Caco-2 (cell line): Measurements from ENCODE around the gene B3GNT5. TPM values are rescaled to one million over a fixed set of nuclear protein-coding genes. Genes with fewer than 3 reads are reported as not detected.

Experiments
- BruUV-seq: library from RNA; stranded (reverse); fragments of 400-500 nt; replicated peaks from 2 replicates; lab custom pipeline; 2021; lab: Mats Ljungman, UMichigan
- CTCF ChIA-PET: fragments of 300-600 bp; sonication (Branson Sonifier 250); formaldehyde crosslinking; loops from one replicate; lab custom pipeline; 2022; ENCODE audit warnings: antibody characterized with exemption; lab: Charles Lee
- POLR2A ChIA-PET: fragments of 300-600 bp; sonication (Branson Sonifier 250); formaldehyde crosslinking; loops from one replicate; lab custom pipeline; 2022; ENCODE audit warnings: antibody characterized with exemption; lab: Charles Lee
- DNase-seq, 2 experiments: peaks; one replicate each; pipeline versions ENCODE4 v3.0.0 to v3.0.0-alpha.2; 2020 to 2022
- H3K27me3 ChIP-seq: replicated peaks from 2 replicates; pipeline ENCODE4 v1.6.0; 2011; ENCODE audit warnings: low read length; ENCODE audit not compliant: control insufficient read depth, insufficient read depth
- H3K36me3 ChIP-seq: 2 replicates; pipeline ENCODE4 v1.5.1; 2011; ENCODE audit warnings: low read length; ENCODE audit not compliant: control insufficient read depth, insufficient read depth
- H3K4me1 ChIP-seq: fragments of 250-450 bp; sonication (Bioruptor Pico); 2 replicates; pipeline ENCODE4 v1.5.1; 2020; ENCODE audit warnings: mild to moderate bottlenecking
- H3K4me3 ChIP-seq: 2 replicates; pipeline ENCODE4 v1.5.1; 2011; ENCODE audit warnings: low read depth, mild to moderate bottlenecking, control low read depth, low read length
- H3K9me3 ChIP-seq: fragments of 250-450 bp; sonication (Bioruptor Pico); 2 replicates; pipeline ENCODE4 v1.5.1; 2020; ENCODE audit warnings: mild to moderate bottlenecking, moderate library complexity
- H3K27ac Mint-ChIP-seq: one replicate; pipeline ENCODE4 v1.8.0; 2022; ENCODE audit warnings: mixed read lengths; ENCODE audit not compliant: unreplicated experiment
- H3K27me3 Mint-ChIP-seq: one replicate; pipeline ENCODE4 v1.8.0; 2022; ENCODE audit warnings: mixed read lengths; ENCODE audit not compliant: insufficient read depth, unreplicated experiment
- H3K36me3 Mint-ChIP-seq: one replicate; pipeline ENCODE4 v1.8.0; 2022; ENCODE audit warnings: mild to moderate bottlenecking, mixed read lengths; ENCODE audit not compliant: insufficient read depth, unreplicated experiment
- H3K4me1 Mint-ChIP-seq: one replicate; pipeline ENCODE4 v1.8.0; 2022; ENCODE audit warnings: low read depth, mixed read lengths; ENCODE audit not compliant: unreplicated experiment
- H3K4me3 Mint-ChIP-seq: one replicate; pipeline ENCODE4 v1.8.0; 2022; ENCODE audit warnings: mild to moderate bottlenecking, moderate library complexity, mixed read lengths; ENCODE audit not compliant: unreplicated experiment
- H3K9me3 Mint-ChIP-seq: one replicate; pipeline ENCODE4 v1.8.0; 2022; ENCODE audit warnings: mixed read lengths; ENCODE audit not compliant: unreplicated experiment
- CTCF ChIP-seq, 2 experiments: fragments of 200-600 bp in 1 of 2; IDR thresholded peaks; 1 replicate in 1 of 2; 2 replicates in 1 of 2; pipeline versions ENCODE4 v1.5.1 to v1.8.0; 2011 to 2022; ENCODE audit warnings: antibody characterized with exemption in 1 of 2, control low read depth in 1 of 2, inconsistent platforms in 1 of 2, low read depth in 1 of 2, low read length in 1 of 2, mild to moderate bottlenecking in 1 of 2, moderate library complexity in 1 of 2; ENCODE audit not compliant: insufficient read depth in 1 of 2, severe bottlenecking in 1 of 2, unreplicated experiment in 1 of 2
- intact Hi-C: fragments of 100-400 bp; cut with micrococcal nuclease; formaldehyde crosslinking; loops from one replicate; pipeline ENCODE4 v1.10.0; 2022; ENCODE audit not compliant: unreplicated experiment
- total RNA-seq: library from RNA; stranded (reverse); gene quantifications from 2 replicates; pipeline ENCODE4 v1.2.3, GENCODE V29; 2022

Gene B3GNT5
- total RNA-seq, 1 experiment from 2014 or later = 9.4 TPM

- POLR2A ChIA-PET = no interaction called here
- H3K4me3 Mint-ChIP-seq = no peak overlapping the region
- no peaks in the 10 kb centered on the region for H3K27me3 ChIP-seq
- no TSS peak for BruUV-seq
- H3K36me3 Mint-ChIP-seq = peaks cover 7% of the 10 kb centered on the region
- peaks cover 10% of the 10 kb centered on the region for H3K4me1 ChIP-seq
- intact Hi-C loops = loop anchor here (2.0 kb wide), 1 partner anchor 15 kb away; no protein-coding TSS in a partner anchor
- no peak overlapping the region for H3K27ac Mint-ChIP-seq
- H3K27me3 Mint-ChIP-seq = no peaks in the 10 kb centered on the region
- no peak for TF ChIP-seq CTCF (IDR thresholded peaks at IDR 0.05; ENCODE audit: insufficient read depth in 1 of 2, low read depth in 1 of 2, low read length in 1 of 2, severe bottlenecking in 1 of 2, unreplicated experiment in 1 of 2)
- CTCF ChIA-PET = interaction anchor here (0.5 to 1.2 kb wide), 4 partner anchors 10 to 107 kb away, joined by 3 to 8 read pairs (median 4); no protein-coding TSS in a partner anchor
- no peak overlapping the region for H3K4me3 ChIP-seq
- no peaks in the 10 kb centered on the region for H3K9me3 ChIP-seq
- DNase-seq = peak in 1 of 2 experiments; percentile 38
- H3K36me3 ChIP-seq = no peaks in the 10 kb centered on the region; the same call in 1 of the 2 replicates
- no peaks in the 10 kb centered on the region for H3K9me3 Mint-ChIP-seq
- peaks cover 6% of the 10 kb centered on the region for H3K4me1 Mint-ChIP-seq
These were observed 38.5 kb downstream of the B3GNT5 start for GRCh38 chr3:183291497-183292031.

GRCh38 chr3:183293966-183294365 is 40.9 kb downstream of the B3GNT5 start:
- no TSS peak for BruUV-seq
- H3K4me1 ChIP-seq = peaks cover 10% of the 10 kb centered on the region
- intact Hi-C loops = no loop called here
- no peaks in the 10 kb centered on the region for H3K27me3 ChIP-seq
- Mint-ChIP-seq H3K27ac (no peak overlapping the region), H3K4me1 (peaks cover 12% of the 10 kb centered on the region), H3K9me3 (no peaks in the 10 kb centered on the region), H3K27me3 (no peaks in the 10 kb centered on the region), H3K4me3 (no peak overlapping the region), H3K36me3 (peaks cover 12% of the 10 kb centered on the region)
- no peaks in the 10 kb centered on the region; the same call in 1 of the 2 replicates for H3K36me3 ChIP-seq
- ChIA-PET POLR2A (no interaction called here), CTCF (no interaction called here)
- no peaks in the 10 kb centered on the region for H3K9me3 ChIP-seq
- no peak overlapping the region for H3K4me3 ChIP-seq
- no peak for TF ChIP-seq CTCF (IDR thresholded peaks at IDR 0.05; ENCODE audit: insufficient read depth in 1 of 2, low read depth in 1 of 2, low read length in 1 of 2, severe bottlenecking in 1 of 2, unreplicated experiment in 1 of 2)
- no peak for DNase-seq

GRCh38 chr3:183295211-183295610 is 42.2 kb downstream of the B3GNT5 start:
- Histone ChIP-seq H3K9me3 (no peaks in the 10 kb centered on the region), H3K4me3 (no peak overlapping the region), H3K27me3 (no peaks in the 10 kb centered on the region), H3K4me1 (peaks cover 10% of the 10 kb centered on the region), H3K36me3 (no peaks in the 10 kb centered on the region; the same call in 1 of the 2 replicates)
- Mint-ChIP-seq H3K4me1 (peaks cover 12% of the 10 kb centered on the region), H3K9me3 (no peaks in the 10 kb centered on the region), H3K27ac (no peak overlapping the region), H3K36me3 (peaks cover 12% of the 10 kb centered on the region), H3K4me3 (no peak overlapping the region), H3K27me3 (no peaks in the 10 kb centered on the region)
- intact Hi-C loops = no loop called here
- TF ChIP-seq CTCF (IDR thresholded peaks at IDR 0.05; ENCODE audit: insufficient read depth in 1 of 2, low read depth in 1 of 2, low read length in 1 of 2, severe bottlenecking in 1 of 2, unreplicated experiment in 1 of 2) = no peak
- POLR2A ChIA-PET = no interaction called here
- no peak for DNase-seq
- BruUV-seq = no TSS peak
- CTCF ChIA-PET = no interaction called here
